Stimulated activated naive CD8-positive, alpha-beta T cell treated with anti-CD3 and anti-CD28 coated beads, Interleukin-15, Interleukin-2, amounts not matched to agents 100 U/mL and 50 U/mL, for 24 hours (primary cell): ENCODE results near the gene ACSL1.

Experiments
- ATAC-seq: fragments of 150-1000 bp; cut with Tn5 transposase; one replicate; pipeline ENCODE4 v1.10.0; 2021
- DNase-seq: peaks from one replicate; pipeline ENCODE4 v3.0.0; 2021

Gene ACSL1

DNA sequence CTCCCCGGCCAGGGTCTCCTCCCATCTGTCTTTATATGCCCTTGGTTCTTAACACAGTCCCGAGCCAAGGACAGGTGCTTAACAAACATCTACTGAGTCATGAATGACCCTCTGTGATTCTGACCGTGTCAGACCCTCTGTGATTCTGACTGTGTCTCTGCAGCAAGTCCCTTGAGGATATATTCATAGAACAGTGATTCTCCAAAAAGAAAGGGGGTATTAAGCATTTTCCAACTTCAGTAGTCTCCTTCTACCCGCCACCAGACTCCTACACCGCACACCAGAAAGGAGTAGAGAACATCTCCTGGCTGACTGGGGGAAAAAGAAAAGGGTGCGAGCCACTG is 13.6 kb downstream of the ACSL1 start:
- no peak for ATAC-seq
- no peak for DNase-seq

DNA sequence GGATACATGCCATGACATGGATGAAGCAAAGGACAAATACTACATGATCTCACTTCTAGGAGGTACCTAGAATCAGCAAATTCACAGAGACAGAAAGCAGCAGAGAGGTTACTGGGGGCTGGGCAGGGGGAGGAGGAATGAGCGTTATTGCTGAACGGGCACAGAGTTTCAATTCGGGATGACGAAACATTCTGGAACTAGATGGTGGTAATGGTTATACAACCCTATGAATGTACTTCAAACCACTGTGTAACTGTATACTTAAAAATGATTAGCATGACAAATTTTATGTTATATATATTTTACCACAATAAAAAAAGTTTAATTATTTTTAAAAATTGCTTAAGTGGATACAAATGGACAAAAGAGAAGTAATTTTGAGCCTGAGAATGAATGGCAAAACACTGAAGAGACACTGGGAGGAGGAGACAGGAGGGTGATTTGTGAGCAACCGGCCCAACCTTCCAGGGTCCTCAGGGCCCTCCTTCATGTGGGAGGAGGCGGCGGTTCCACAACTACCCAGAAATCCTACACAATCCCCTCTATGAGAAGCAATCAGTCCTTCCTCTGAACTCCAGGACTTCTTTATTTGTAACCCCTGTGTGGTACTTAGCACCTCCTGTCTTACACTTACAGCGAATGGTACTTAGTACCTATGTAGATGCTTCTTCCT is 14.1 kb downstream of the ACSL1 start:
- ATAC-seq (no peak), DNase-seq (no peak)

DNA sequence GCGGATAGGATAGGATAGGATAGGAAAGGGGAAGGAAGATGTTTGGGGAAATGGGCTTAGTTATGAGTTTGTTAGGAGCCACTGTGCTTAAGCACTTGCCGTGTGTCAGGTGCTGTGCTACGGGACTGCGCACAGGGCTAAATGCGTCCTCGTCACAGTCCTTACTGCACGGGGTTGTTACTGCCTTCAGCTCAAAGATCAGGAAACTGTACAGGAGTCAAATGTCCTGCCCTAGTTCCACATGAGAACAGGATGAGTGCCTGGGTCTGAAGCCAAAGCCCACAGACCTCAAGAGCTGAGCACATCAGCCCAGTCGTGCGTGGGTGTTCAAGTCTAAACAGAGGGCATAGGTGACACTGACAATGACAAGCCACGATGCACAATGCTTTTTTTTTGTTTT is 15.0 kb downstream of the ACSL1 start:
- DNase-seq (no peak), ATAC-seq (no peak)

DNA sequence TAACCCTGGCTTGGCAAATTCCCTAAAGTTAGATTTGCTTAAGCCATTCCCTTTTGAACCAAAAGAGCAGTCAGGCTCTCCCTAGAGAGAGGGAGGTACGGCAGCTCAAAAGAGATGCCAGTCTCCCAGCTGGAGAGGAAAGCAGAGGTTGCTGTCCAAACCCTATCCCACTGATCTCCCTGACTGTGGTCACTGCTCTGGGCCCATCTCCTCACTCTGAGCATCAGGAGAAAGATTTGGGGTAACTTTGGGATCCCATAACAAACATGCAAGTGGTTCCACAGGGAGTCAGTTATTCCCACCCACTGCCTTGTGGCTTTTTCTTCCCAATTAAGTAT is 17.1 kb downstream of the ACSL1 start:
- no peak for DNase-seq
- no peak for ATAC-seq

DNA sequence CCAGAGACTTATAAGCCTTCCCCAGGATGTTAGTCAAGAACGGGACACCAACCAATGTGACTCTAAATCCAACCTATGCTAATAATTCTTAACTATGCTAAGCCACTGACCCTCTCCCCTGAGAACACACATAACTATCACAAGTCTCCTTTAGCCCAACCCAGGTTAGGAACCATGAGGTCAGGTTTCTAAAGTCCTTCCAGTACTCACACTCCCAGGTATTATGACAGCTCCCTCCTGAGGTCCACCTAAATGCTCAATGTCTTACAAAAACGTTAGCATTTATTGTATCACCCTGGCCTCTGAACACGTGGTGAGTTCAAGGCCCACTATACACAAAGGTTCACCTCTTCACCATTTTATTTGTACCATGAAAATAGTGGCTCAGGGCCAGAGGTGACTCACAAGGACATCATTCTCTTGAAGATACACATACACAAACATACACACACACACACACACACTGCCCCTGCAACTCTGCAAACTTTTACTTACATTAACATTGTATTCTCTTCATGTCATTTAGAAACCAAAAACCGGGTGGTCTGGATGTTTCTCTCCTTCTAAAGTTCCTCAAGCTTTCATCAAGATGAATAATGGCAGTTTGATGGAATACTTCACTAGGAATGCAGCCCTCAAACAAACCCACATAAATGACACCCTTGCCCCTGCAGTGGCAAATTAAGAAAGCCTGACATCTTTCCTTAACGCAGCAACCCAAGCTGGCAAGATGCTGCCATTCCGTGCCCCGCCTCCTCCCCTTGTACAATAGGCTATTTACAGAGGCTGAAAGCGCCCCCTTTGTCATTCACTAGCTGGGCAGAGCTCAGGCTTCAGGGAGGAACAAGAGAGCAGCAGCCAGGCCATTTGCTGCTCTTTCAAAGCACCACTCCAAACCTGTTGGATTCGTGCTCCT is 17.7 kb downstream of the ACSL1 start:
- DNase-seq (no peak), ATAC-seq (no peak)

DNA sequence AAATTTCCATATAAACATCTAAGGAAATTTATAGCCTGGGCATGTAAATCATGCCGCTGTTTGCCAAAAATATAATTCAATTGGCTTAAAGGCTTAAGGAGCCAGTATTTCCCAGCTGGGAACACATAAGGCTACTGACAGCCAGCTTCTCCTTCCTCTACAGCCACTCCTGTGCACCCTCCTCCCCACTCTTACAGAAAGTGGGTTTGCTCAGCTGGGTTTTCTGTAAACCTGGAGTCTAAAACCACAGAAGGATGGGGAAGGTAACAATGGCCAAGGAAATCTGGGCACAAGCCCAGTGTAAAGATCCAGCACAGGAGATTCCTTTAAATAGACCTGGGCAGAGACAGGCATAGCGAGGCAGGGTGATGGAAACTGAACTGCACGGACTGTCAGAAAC is 18.5 kb downstream of the ACSL1 start:
- DNase-seq, result no peak
- ATAC-seq, result no peak

DNA sequence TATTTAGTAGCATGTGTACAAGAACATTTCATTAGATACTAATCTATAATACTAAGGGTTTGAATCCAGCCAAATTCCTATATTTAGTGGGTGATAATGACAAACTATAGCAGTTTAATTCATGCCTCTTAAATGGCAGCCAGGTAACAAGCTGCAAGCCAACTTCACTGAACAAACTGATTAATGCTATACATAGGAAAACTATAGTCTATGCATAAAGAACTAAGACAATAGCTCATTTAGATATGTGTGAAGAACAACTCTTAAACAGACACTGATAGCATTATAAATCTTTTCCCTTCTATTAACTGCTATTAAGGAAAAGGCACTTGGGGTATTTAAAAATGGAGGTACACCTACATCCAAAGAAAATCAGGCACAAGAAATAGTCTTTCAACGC is 19.1 kb downstream of the ACSL1 start:
- DNase-seq, result no peak
- ATAC-seq, result no peak

DNA sequence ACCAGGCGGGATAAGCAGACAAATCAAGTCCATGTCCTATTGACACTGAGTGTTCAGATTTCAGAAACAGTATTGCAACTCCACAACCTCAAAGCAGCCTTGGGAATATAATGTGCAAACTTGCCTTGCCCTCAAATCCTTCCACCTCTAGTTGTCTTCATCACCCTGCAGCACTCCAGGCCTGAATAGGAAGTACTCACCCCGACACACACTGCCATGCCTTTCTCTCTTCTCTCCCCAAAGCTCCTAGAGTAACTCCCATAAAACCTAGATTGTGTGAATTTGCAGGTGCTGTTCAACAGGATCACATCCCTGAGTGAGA is 19.6 kb downstream of the ACSL1 start:
- no peak for DNase-seq
- ATAC-seq, result no peak

DNA sequence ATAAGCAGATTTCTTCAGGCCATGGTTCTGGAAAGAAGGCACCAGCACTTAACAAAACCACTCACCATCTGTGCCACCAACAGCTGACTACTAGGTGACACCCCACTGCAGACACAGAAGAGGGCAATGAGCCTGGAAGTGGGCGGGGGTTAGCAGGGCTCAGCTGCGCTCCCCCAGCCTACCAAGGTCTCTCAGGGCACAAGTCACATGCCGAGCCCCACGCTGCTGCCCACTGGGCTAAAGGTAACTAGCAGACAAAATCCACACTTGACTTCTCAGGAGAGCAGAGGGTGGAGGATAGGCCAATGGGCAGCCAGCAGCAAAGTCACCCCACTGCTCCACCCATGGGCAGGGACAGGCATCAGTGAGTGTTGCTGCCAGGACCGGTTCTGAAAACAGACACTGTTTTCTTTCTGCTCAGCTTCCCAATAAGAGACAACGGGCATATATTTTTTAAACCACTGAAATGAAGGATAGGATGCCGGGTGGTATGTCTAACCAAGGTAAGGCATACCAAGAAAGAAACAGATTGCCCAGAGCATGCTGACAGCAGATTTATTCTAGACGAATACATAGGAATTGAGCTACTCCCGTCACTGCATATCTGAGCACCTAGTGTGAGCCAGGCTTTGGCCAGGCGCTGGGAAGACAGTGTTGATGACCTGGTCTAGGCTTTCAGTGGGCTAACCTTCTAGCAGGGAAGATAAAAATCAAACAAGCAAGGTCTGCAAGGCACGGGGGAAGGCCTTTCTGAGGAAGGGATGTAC is 20.1 kb downstream of the ACSL1 start:
- DNase-seq (no peak), ATAC-seq (no peak)

DNA sequence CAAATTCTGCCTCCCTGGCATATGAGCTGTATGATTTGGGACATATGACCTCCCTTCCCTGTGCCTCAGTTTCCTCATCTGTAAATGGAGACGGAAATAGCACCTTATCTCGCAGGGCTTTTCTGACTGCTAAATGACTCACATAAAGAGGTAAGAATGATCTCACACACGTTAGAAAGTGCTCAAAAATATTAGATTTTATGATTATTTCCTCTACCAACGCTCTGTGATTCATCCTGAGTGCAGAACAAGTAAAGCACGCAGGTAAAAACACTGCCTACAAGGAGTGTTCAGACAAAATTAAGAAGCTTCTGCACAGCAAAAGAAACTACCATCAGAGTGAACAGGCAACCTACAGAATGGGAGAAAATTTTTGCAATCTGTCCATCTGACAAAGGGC is 21.1 kb downstream of the ACSL1 start:
- no peak for ATAC-seq
- no peak for DNase-seq

DNA sequence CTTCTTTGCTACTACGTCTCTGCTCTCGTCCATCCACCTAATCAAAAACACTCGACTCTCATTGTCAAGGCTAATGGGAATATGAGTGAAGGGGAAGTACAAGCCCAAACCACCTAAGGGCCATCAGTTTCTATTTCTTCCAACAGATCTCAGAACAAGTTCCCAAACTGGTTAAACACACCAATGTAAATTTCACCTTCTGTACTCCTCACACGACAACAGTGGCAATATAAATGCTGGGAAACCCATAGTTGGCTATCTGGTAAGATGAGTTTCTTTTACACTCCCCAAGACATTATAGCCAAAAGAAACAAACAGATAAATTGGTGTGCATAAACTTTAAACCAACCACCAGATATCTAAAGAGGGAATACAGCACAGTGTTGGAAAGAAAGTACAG is 21.9 kb downstream of the ACSL1 start:
- no peak for ATAC-seq

DNA sequence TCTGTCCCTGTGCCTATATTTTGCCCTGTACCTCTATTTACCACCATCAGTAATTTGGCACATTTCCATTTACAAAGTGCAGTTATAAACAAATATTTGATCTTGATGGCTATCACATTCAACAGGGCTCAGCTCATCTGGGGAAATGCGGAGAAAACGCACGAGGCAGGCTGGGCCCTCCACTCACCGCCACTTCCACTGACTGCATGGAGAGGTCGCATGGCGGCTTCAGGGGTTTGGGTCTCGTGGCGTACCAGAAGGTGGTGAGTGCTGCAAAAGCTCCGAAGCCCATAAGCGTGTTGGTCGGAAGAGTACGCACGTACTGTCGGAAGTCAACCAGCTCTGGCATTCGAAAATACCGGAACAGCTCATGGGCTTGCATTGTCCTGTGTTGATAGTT is 22.6 kb downstream of the ACSL1 start:
- DNase-seq (no peak), ATAC-seq (no peak)

More for the DNA sequence above, 21.9 kb downstream of the ACSL1 start:
- DNase-seq, result no peak

DNA sequence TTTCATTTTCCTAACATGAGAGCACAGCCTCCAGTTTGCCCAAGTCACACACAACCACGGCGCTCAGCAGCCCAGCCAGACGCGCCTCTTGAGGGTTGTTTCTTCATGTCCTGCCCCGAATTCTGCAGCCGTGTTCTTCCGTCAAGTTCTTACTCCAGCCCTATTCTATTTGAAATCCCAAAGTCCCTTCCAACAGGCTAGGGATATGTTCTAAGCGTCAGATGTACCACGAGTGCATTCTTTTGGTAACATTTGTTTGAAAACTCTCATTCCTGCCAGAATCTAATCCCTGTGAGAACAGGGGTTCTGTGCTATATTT is 23.1 kb downstream of the ACSL1 start:
- no peak for DNase-seq

DNA sequence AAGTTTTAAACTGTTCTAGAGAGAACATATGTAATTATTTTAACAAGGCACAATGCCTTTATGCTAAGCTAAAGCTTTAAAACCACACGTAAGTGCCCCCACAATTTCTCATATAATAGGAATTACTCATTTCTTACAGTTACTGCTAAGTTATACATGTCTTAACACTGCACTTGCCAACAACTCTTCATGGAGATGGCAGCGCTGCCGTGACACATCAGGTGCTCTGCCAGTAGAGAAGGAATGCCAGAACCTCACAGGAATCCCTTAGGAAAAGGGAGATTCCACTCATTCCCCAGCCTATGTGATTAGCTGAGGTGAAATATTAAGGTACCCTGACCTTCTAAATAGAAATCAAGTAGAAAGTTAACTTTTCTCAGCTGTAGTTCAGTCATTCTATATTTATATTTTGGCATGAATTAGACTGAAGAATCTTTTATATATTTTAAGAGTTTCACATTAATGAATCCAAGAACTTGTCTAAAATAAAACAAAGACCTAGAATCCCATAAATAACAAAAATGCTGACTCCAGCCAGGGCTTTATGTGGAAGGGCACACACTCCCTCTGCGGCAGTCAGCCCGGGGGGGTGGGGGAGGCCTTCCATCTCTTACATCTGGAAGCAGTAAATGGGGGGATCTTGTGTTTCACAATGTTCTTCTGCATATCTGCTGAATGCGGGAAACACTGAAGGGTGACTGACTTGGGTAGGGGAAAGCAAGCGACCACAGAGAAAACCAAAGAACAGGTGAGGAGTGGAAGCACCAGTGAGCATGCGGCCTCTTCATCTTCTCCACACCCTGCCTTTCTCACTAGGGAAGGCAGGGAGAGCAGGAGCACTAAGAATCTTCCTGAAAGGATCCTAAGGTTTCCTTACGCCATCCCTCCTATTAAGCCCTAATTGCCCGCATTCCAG is 23.7 kb downstream of the ACSL1 start:
- DNase-seq (no peak), ATAC-seq (no peak)

More for the DNA sequence above, 23.1 kb downstream of the ACSL1 start:
- ATAC-seq, result no peak

DNA sequence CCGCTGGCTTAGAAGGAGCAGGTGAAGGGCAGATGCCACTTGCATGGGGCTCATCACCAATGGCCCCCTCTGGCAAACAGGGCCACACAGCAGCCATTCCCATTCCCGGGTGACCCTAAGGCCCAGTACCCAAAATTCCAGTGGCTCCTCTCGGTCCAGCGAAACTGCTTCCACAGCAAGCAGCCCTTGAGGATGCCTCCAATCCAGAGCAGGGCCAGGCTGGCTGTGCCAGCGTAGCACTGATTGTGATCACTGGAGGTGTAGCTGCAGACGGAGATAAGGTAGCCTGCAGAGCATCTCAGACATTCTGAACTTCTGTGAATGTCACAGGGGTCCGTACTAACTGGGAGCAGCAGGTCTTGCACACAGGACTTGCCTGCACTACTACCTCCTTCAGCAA is 27.3 kb downstream of the ACSL1 start:
- DNase-seq (no peak), ATAC-seq (no peak)

DNA sequence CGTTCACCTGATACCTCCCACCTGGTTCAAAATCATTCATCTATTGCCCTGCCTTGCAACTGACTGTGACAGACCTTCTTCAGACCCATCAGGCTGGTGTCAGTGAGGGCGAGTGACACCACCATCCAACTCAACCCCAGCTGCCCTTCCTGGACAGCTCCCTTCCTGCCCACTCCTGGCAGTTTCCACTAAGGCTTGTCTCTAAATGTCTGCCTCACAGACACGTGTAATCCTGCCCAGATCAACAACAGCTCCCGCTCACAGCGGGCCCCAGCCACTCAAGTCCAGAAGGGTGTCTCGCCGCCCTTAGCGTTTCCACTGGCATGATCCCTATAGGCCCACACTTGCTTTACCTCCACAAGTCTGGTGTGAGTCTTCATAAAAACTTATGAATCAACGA is 28.9 kb downstream of the ACSL1 start:
- DNase-seq, result no peak
- ATAC-seq, result no peak

DNA sequence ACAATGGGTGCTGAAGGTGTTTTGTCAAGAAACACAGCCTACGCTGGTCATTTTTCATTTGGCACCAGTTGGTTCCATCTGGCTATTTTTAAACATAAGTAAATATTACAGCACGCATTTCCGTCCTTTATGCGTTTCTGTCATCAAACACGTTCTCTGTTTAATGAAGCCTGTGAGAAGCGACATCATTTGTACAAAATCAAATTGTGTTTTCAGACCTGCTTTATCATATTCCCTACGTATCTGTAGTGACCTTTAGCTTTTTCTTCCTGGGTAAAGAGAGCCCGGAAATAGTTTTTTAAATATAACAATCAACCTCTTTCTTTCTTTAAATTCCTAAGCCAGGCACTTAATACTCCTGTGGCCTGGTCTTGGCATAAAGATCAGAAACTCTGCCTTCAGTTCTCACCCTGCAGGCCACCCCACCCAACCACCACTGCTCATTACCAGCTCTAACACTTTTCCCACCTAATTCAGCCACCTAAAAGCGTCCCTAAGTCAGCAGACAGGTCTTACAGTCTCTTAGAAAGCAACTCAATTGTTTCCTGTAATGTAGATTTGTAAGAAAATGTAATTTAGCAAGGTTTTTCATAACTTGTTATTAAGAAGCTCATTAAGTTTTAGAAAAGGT is 30.4 kb downstream of the ACSL1 start:
- DNase-seq (no peak), ATAC-seq (no peak)

DNA sequence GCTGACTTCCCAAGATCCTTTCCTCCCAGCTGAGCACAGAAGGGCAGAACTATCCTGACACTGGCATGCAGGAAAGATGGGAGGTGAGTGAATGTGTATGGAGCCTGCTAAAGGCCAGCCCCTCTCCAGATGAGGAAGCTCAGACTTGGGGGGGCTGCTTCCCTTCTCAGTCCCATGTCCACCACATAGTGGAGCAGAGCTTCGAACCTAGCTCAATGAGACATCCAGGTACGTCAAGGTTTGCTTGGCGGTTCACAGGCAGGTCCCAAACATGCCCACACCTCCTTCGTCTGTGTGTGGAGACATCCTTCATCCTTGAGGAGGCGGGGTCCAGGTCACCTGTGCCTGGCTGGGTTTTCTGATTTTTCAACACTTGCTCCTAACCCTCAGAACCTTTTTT is 31.3 kb downstream of the ACSL1 start:
- DNase-seq (no peak), ATAC-seq (no peak)

DNA sequence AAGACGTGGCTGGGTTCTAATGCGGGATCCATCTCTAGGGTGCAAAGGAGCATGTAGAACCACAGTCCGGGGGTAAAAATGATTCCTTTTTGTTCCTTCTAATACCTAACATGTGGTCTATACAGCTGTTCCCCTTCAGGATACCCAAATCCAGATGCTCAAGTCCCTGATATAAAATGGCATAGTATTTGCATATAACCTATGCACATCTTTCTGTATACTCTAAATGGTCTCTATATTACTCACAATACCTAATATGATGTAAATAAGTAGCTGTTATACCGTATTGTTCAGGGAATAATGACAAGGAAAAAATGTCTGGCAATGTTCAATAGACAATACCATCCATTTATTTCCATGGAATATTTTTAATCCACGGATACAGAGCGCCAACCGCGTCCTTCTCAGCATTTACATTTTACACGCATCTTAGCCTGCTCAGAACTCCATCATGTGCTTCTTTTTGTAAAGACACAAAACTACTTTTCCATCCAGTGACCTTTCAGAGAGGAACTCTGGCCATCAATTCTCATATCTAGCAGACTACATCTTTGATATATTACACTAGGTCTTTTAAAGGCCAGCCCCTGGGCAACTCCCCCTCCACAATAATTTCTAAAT is 31.9 kb downstream of the ACSL1 start:
- DNase-seq, result no peak
- ATAC-seq, result no peak

DNA sequence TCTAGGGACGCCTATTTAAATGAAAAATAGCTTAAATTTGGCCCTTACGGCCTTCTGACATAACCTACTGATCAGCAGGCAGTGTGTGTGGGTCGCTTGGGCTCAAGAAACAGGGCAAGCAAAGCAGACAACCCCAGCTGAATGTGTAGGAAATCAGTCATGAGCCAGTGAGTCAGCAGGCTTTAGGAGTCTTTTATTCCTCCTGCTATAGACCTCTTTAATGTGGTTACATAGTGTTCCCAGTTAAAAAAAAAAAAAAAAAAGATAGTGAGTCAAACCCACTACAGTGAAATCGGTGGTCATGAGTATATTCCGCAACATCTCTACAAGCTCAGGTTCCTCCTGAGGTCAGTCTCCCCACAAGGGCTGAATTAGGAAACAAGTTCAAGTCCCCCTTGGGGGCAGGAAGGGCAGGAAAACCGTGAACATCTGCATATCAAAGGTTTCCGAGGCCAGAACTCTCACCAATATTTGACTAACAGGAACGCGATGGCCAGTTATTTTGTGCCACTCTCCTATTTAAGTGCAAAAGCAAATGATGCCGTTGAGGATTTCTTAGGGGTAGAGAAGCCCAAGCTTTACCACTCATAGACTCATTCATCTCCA is 32.7 kb downstream of the ACSL1 start:
- DNase-seq, result peak; percentile 47
- peak; percentile 98 for ATAC-seq

DNA sequence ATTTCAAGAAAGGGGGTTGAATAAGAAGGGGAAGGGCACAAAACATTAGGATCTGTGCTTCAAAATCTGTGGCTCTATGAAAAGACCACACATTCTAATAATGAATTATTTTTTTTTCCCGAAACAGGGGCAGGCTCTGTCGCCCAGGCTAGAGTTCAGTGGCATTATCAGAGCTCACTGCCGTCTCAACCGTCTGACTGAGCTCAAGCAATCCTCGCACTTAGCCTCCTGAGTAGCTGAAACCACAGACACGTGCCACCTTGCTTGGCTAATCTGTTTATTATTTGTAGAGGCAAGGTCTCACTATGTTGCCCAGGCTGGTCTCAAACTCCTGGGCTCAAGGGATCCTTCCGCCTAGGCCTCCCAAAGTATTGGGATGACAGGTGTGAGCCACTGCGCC is 33.4 kb downstream of the ACSL1 start:
- no peak for ATAC-seq

More for the DNA sequence above, 33.4 kb downstream of the ACSL1 start:
- DNase-seq, result no peak
